Measurements from ENCODE around the gene ZCCHC3.

DNA sequence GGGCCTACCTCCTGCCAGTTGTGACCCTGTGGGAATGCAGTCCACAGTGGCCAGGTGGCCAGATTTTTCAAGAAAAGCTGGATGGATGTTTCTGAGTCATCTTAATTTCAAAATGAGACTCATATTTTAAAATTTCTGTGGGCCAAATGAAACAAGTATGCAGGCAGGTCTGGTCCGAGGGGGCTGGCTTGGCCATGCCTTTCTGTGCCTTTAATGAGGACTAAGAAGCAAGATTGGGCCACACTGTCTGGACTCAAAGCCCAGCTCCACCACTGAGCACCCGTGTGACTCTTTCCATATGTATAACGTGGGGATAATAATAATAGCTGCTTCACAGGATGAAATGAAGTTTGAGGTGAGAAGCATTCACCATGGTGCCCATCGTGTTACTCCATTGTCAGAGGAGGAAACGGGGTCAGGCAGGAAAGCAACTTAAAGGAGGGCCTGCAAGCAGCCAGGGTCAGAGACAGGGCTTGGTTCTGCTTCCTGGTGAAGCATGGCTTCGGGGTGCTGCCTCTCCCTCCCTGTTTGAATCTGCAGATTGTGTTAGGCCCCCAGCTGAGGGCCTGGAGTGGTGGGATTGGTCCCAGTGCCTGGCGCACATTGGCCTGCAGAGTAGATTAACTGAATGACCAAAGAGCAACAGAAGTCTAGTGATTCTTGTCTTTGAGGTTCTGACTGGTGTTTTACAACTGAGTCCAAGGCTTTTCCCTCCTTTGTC, 31.8 kb downstream of the ZCCHC3 start:
- TF ChIP-seq CTCF (IDR thresholded peaks at IDR 0.05) (no peak), POLR2A (IDR thresholded peaks at IDR 0.05) (no peak)
